Peyer's patch (tissue), 4 donors: ENCODE results near the gene EEF2KMT. TPM values are rescaled to one million over a fixed set of nuclear protein-coding genes. Genes with fewer than 3 reads are reported as not detected.

Experiments used
- DNase-seq, 3 donors: peaks; one replicate each; pipeline ENCODE4 v3.0.0-alpha.2; 2017 to 2019
- H3K27ac ChIP-seq, 4 donors: fragments of 200-600 bp; sonication (generic); one replicate each; pipeline ENCODE4 v1.5.1; 2016 to 2019
- H3K27me3 ChIP-seq, 2 donors: fragments of 200-600 bp; sonication (generic); one replicate each; pipeline ENCODE4 v1.5.1; 2019
- H3K36me3 ChIP-seq, 3 donors: fragments of 200-600 bp; sonication (generic); one replicate each; pipeline ENCODE4 v1.5.1; 2016 to 2019
- H3K4me1 ChIP-seq, 4 donors: fragments of 200-600 bp; sonication (generic); one replicate each; pipeline ENCODE4 v1.5.1; 2016 to 2019
- H3K4me3 ChIP-seq, 4 donors: fragments of 200-600 bp; sonication (generic); 1 replicate in 3 of 4; 2 replicates in 1 of 4; pipeline ENCODE4 v1.5.1; 2016 to 2019; ENCODE audit warnings: mild to moderate bottlenecking in 1 of 4
- H3K9me3 ChIP-seq, 4 donors: fragments of 200-600 bp; sonication (generic); one replicate each; pipeline ENCODE4 v1.5.1; 2016 to 2019; ENCODE audit warnings: mild to moderate bottlenecking in 1 of 4
- CTCF ChIP-seq, 6 experiments: fragments of 450-650 bp in 4 of 6; fragments of 200-600 bp in 2 of 6; sonication (generic) in 1 of 6; IDR thresholded peaks; one replicate each; pipeline ENCODE4 v1.5.1; 2017 to 2019; ENCODE audit warnings: antibody characterized with exemption in 6 of 6, mild to moderate bottlenecking in 3 of 6, moderate library complexity in 1 of 6
- POLR2A ChIP-seq, 2 donors: fragments of 450-650 bp; IDR thresholded peaks; one replicate each; pipeline ENCODE4 v1.5.1; 2017; ENCODE audit warnings: antibody characterized with exemption in 2 of 2, mild to moderate bottlenecking in 2 of 2, moderate library complexity in 2 of 2
- total RNA-seq, 4 donors: library from RNA; depleted of rRNA; stranded (reverse); fragments of >200 nt; gene quantifications; one replicate each; pipeline ENCODE4 v1.1.0, GENCODE V29; 2016

The EEF2KMT gene
- total RNA-seq, 4 donors from 2014 or later: 7.4 to 12.3 (median 9.0) TPM

- Histone ChIP-seq H3K4me1 (peaks cover 0 to 13% (median 0%) of the 10 kb centered on the region in 4 donors), H3K4me3 (peak within 1 kb of the TSS in 1 of 4 donors; percentile 19), H3K27ac (peak within 1 kb of the TSS in 2 of 4 donors; percentile 26 to 49), H3K36me3 (no peaks in the 10 kb centered on the region), H3K9me3 (no peaks in the 10 kb centered on the region), H3K27me3 (no peaks in the 10 kb centered on the region)
- TF ChIP-seq POLR2A (IDR thresholded peaks at IDR 0.05): no peak
- TF ChIP-seq CTCF (IDR thresholded peaks at IDR 0.05): no peak
- no peak for DNase-seq
Observed at GRCh38 chr16:5065813-5066212, 31.8 kb downstream of the EEF2KMT start, which contains the start of gene C16orf89. Gene C16orf89, minus strand, starts transcription at chr16:5065956. Its CDS starts 48 bp downstream, at chr16:5065908.

- Histone ChIP-seq H3K9me3 (no peaks in the 10 kb centered on the region), H3K36me3 (no peaks in the 10 kb centered on the region), H3K4me1 (peaks cover 0 to 13% (median 0%) of the 10 kb centered on the region in 4 donors), H3K4me3 (peak overlapping the region in 1 of 4 donors; percentile 19), H3K27me3 (no peaks in the 10 kb centered on the region), H3K27ac (peak overlapping the region in 2 of 4 donors; percentile 26 to 49)
- TF ChIP-seq POLR2A (IDR thresholded peaks at IDR 0.05) (no peak), CTCF (IDR thresholded peaks at IDR 0.05) (no peak)
- DNase-seq: no peak
Observed at GRCh38 chr16:5065326-5065725, 32.3 kb downstream of the EEF2KMT start.

- Histone ChIP-seq H3K4me3 (peak overlapping the region in 1 of 4 donors; percentile 19), H3K4me1 (peaks cover 0 to 13% (median 0%) of the 10 kb centered on the region in 4 donors), H3K27ac (peak overlapping the region in 1 of 4 donors; percentile 49), H3K27me3 (no peaks in the 10 kb centered on the region), H3K9me3 (no peaks in the 10 kb centered on the region), H3K36me3 (no peaks in the 10 kb centered on the region)
- no peak for TF ChIP-seq CTCF (IDR thresholded peaks at IDR 0.05)
- TF ChIP-seq POLR2A (IDR thresholded peaks at IDR 0.05): no peak
- no peak for DNase-seq
Observed at GRCh38 chr16:5064915-5065314, 32.7 kb downstream of the EEF2KMT start.

- peaks cover 0 to 13% (median 0%) of the 10 kb centered on the region in 4 donors for H3K4me1 ChIP-seq
- TF ChIP-seq POLR2A (IDR thresholded peaks at IDR 0.05): no peak
- no peak for TF ChIP-seq CTCF (IDR thresholded peaks at IDR 0.05)
- H3K9me3 ChIP-seq: no peaks in the 10 kb centered on the region
- no peak overlapping the region for H3K4me3 ChIP-seq
- no peaks in the 10 kb centered on the region for H3K36me3 ChIP-seq
- no peaks in the 10 kb centered on the region for H3K27me3 ChIP-seq
- H3K27ac ChIP-seq: no peak overlapping the region
- no peak for DNase-seq
Observed at GRCh38 chr16:5062790-5063765, 34.5 kb downstream of the EEF2KMT start.

GRCh38 chr16:5062051-5062450, 35.5 kb downstream of the EEF2KMT start:
- Histone ChIP-seq H3K4me1 (peaks cover 0 to 13% (median 0%) of the 10 kb centered on the region in 4 donors), H3K27ac (no peak overlapping the region), H3K36me3 (no peaks in the 10 kb centered on the region), H3K27me3 (no peaks in the 10 kb centered on the region), H3K9me3 (no peaks in the 10 kb centered on the region), H3K4me3 (no peak overlapping the region)
- TF ChIP-seq CTCF (IDR thresholded peaks at IDR 0.05) (no peak), POLR2A (IDR thresholded peaks at IDR 0.05) (no peak)
- no peak for DNase-seq
